Glutamatergic neuron (in vitro differentiated cells): ENCODE results near the gene HEPACAM. TPM values are rescaled to one million over a fixed set of nuclear protein-coding genes. Genes with fewer than 3 reads are reported as not detected.
A peak's percentile ranks its signal among the peaks of the same experiment; 100 is the strongest.

Experiments
- DNase-seq: peaks from one replicate; pipeline ENCODE4 v3.0.0; 2022
- H3K27ac Mint-ChIP-seq: one replicate; pipeline ENCODE4 v1.8.0; 2020; ENCODE audit warnings: mild to moderate bottlenecking, mixed read lengths, inconsistent platforms; ENCODE audit not compliant: unreplicated experiment
- H3K27me3 Mint-ChIP-seq: one replicate; pipeline ENCODE4 v1.8.0; 2020; ENCODE audit warnings: mild to moderate bottlenecking, moderate library complexity, mixed read lengths, inconsistent platforms; ENCODE audit not compliant: unreplicated experiment
- H3K36me3 Mint-ChIP-seq: one replicate; pipeline ENCODE4 v1.8.0; 2020; ENCODE audit warnings: mild to moderate bottlenecking, mixed read lengths, inconsistent platforms; ENCODE audit not compliant: unreplicated experiment
- H3K4me1 Mint-ChIP-seq: one replicate; pipeline ENCODE4 v1.8.0; 2020; ENCODE audit warnings: mild to moderate bottlenecking, low read depth, mixed read lengths, inconsistent platforms; ENCODE audit not compliant: unreplicated experiment
- H3K4me3 Mint-ChIP-seq: one replicate; pipeline ENCODE4 v1.8.0; 2020; ENCODE audit warnings: mild to moderate bottlenecking, mixed read lengths, inconsistent platforms; ENCODE audit not compliant: unreplicated experiment
- H3K9me3 Mint-ChIP-seq: one replicate; pipeline ENCODE4 v1.8.0; 2020; ENCODE audit warnings: mild to moderate bottlenecking, moderate library complexity, mixed read lengths, inconsistent platforms; ENCODE audit not compliant: unreplicated experiment
- CTCF ChIP-seq: fragments of 200-600 bp; sonication (generic); IDR thresholded peaks from one replicate; pipeline ENCODE4 v1.5.0; 2021; ENCODE audit not compliant: partially characterized antibody, unreplicated experiment
- total RNA-seq: library from RNA; stranded (reverse); fragmentation: NEBNext Ultra II Directional; extraction: Animal tissue kit (Norgen Biotek cat#: 25700); gene quantifications from one replicate; pipeline ENCODE4 v1.2.1, GENCODE V29; 2021; ENCODE audit not compliant: unreplicated experiment

Gene HEPACAM
- total RNA-seq, 1 donor from 2014 or later = not detected

GRCh38 chr11:124961972-124962609, 26.2 kb upstream of the HEPACAM start:
- H3K4me1 Mint-ChIP-seq = no peaks in the 10 kb centered on the region
- no peaks in the 10 kb centered on the region for H3K9me3 Mint-ChIP-seq
- H3K36me3 Mint-ChIP-seq = no peaks in the 10 kb centered on the region
- peak; percentile 22 for TF ChIP-seq CTCF
- no peaks in the 10 kb centered on the region for H3K27me3 Mint-ChIP-seq
- DNase-seq = no peak
- H3K4me3 Mint-ChIP-seq = no peak overlapping the region
- no peak overlapping the region for H3K27ac Mint-ChIP-seq

DNA sequence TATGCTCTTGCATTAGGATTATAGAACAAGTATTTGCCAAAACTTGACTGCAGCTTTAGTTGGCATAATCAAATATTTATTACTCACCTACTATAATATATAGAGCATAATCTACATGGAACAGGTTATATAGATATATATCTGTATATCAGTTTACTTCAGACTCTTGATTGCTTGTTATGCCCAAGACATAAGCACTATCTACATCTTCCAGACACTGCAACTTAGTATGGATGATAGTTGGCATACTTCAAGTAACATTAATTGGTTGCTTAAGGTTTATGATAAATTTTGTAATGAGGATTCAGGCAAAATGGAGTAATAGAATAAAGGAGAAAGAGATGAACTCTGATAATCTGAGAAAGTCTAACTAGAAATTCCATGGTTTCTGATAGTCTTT, 19.2 kb upstream of the HEPACAM start:
- Mint-ChIP-seq H3K27me3 (peaks cover 2% of the 10 kb centered on the region), H3K27ac (no peak overlapping the region), H3K36me3 (no peaks in the 10 kb centered on the region), H3K9me3 (no peaks in the 10 kb centered on the region), H3K4me1 (no peaks in the 10 kb centered on the region), H3K4me3 (no peak overlapping the region)
- no peak for DNase-seq
- TF ChIP-seq CTCF = no peak

DNA sequence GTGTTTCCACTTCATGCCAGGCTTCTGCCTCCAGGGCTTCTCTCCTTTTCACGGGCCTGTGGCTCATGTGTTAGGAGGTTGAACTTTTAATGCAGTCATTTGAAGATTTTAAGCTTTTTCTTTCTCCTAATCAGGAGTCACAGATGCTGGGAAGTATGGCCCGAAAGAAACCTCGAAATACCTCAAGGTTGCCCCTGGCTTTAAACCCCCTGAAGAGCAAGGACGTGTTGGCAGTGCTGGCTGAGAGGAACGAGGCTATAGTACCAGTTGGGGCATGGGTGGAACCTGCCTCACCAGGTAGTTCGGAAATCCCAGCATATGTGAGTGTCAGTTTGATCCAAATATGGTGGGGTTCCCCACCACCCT, 18.7 kb upstream of the HEPACAM start:
- no peak for TF ChIP-seq CTCF

GRCh38 chr11:124953753-124954589, 18.1 kb upstream of the HEPACAM start, which contains the start of gene CCDC15:
TSS of gene CCDC15 (plus strand) at chr11:124954202. CDS start at chr11:124954733, 531 bp downstream.
- H3K27ac Mint-ChIP-seq = no peak within 1 kb of the TSS
- no peaks in the 10 kb centered on the region for H3K9me3 Mint-ChIP-seq
- peaks cover 2% of the 10 kb centered on the region for H3K27me3 Mint-ChIP-seq
- H3K4me1 Mint-ChIP-seq = no peaks in the 10 kb centered on the region
- H3K36me3 Mint-ChIP-seq = no peaks in the 10 kb centered on the region
- no peak within 1 kb of the TSS for H3K4me3 Mint-ChIP-seq
- no peak for TF ChIP-seq CTCF
- DNase-seq = peak; percentile 98

More for the DNA sequence above, 18.7 kb upstream of the HEPACAM start:
- no peaks in the 10 kb centered on the region for H3K36me3 Mint-ChIP-seq
- no peak for DNase-seq
- H3K4me3 Mint-ChIP-seq = no peak overlapping the region
- no peak overlapping the region for H3K27ac Mint-ChIP-seq
- H3K4me1 Mint-ChIP-seq = no peaks in the 10 kb centered on the region
- no peaks in the 10 kb centered on the region for H3K9me3 Mint-ChIP-seq
- peaks cover 2% of the 10 kb centered on the region for H3K27me3 Mint-ChIP-seq

GRCh38 chr11:124951341-124951740, 15.5 kb upstream of the HEPACAM start:
- TF ChIP-seq CTCF = no peak
- Mint-ChIP-seq H3K27me3 (peaks cover 2% of the 10 kb centered on the region), H3K36me3 (peaks cover 6% of the 10 kb centered on the region)

More at GRCh38 chr11:124951341-124951740, 15.5 kb upstream of the HEPACAM start:
- no peak for DNase-seq
- H3K4me1 Mint-ChIP-seq = no peaks in the 10 kb centered on the region
- H3K9me3 Mint-ChIP-seq = no peaks in the 10 kb centered on the region
- no peak overlapping the region for H3K4me3 Mint-ChIP-seq
- no peak overlapping the region for H3K27ac Mint-ChIP-seq
